ENCODE data around the gene HTRA3.

DNA sequence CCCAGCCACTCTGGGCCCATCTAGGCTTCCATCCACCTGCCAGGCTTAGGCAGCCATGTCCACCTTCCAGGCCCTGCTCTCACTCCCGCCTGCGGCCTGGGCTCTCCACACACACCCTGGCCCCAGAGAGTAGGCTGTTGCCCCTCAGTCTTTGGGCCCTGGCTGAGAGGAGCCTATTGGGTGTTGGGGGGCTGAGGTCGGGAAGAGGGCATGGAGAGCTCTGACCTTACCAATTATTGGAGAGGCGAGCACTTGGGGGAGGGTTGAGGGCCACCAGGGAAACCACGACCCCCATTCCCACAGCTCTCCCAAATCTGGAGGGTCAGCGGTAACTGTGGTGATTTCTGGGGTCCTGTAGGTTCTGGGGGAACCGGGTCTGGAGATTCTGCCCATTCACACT is 38.2 kb downstream of the HTRA3 start:
- TF ChIP-seq, protein P1, sequence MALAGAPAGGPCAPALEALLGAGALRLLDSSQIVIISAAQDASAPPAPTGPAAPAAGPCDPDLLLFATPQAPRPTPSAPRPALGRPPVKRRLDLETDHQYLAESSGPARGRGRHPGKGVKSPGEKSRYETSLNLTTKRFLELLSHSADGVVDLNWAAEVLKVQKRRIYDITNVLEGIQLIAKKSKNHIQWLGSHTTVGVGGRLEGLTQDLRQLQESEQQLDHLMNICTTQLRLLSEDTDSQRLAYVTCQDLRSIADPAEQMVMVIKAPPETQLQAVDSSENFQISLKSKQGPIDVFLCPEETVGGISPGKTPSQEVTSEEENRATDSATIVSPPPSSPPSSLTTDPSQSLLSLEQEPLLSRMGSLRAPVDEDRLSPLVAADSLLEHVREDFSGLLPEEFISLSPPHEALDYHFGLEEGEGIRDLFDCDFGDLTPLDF (CRISPR knock-in tag; IDR thresholded peaks at IDR 0.05) = no peak
- TF ChIP-seq, protein P2, sequence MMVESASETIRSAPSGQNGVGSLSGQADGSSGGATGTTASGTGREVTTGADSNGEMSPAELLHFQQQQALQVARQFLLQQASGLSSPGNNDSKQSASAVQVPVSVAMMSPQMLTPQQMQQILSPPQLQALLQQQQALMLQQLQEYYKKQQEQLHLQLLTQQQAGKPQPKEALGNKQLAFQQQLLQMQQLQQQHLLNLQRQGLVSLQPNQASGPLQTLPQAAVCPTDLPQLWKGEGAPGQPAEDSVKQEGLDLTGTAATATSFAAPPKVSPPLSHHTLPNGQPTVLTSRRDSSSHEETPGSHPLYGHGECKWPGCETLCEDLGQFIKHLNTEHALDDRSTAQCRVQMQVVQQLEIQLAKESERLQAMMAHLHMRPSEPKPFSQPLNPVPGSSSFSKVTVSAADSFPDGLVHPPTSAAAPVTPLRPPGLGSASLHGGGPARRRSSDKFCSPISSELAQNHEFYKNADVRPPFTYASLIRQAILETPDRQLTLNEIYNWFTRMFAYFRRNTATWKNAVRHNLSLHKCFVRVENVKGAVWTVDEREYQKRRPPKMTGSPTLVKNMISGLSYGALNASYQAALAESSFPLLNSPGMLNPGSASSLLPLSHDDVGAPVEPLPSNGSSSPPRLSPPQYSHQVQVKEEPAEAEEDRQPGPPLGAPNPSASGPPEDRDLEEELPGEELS (CRISPR knock-in tag; IDR thresholded peaks at IDR 0.05) = no peak
- TF ChIP-seq NR3C1 (CRISPR knock-in tag; conservative IDR thresholded peaks at IDR 0.05; ENCODE audit: low read depth) (no peak), ZNF121 (CRISPR knock-in tag; IDR thresholded peaks at IDR 0.05) (no peak), PRRX2 (CRISPR knock-in tag; IDR thresholded peaks at IDR 0.05) (no peak), CREM (CRISPR knock-in tag; IDR thresholded peaks at IDR 0.05) (no peak)
- TF ChIP-seq, protein P3, sequence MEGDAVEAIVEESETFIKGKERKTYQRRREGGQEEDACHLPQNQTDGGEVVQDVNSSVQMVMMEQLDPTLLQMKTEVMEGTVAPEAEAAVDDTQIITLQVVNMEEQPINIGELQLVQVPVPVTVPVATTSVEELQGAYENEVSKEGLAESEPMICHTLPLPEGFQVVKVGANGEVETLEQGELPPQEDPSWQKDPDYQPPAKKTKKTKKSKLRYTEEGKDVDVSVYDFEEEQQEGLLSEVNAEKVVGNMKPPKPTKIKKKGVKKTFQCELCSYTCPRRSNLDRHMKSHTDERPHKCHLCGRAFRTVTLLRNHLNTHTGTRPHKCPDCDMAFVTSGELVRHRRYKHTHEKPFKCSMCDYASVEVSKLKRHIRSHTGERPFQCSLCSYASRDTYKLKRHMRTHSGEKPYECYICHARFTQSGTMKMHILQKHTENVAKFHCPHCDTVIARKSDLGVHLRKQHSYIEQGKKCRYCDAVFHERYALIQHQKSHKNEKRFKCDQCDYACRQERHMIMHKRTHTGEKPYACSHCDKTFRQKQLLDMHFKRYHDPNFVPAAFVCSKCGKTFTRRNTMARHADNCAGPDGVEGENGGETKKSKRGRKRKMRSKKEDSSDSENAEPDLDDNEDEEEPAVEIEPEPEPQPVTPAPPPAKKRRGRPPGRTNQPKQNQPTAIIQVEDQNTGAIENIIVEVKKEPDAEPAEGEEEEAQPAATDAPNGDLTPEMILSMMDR (IDR thresholded peaks at IDR 0.05) = no peak
